SKM-1 treated with dmso at 0.1 percent for 144 hours (cell line): ENCODE results near the gene ANAPC1.
"Not testable (repeated sequence)": the region's sequence is repeated elsewhere in the genome, so short reads cannot be mapped to it uniquely, and the experiment has no call there.

Experiments
- DNase-seq: peaks from one replicate; lab custom pipeline; 2025; ENCODE audit not compliant: unreplicated experiment; lab: John Stamatoyannopoulos, UW

Gene ANAPC1

GRCh38 chr2:111904726-111905474, 20.9 kb upstream of the ANAPC1 start:
- no peak for DNase-seq

GRCh38 chr2:111903930-111904439, 20.0 kb upstream of the ANAPC1 start:
- DNase-seq = no peak

- DNase-seq = no peak
Measured at GRCh38 chr2:111903516-111903915, 19.5 kb upstream of the ANAPC1 start.

GRCh38 chr2:111900859-111901258, 16.9 kb upstream of the ANAPC1 start:
- peak; percentile 21 for DNase-seq

GRCh38 chr2:111898703-111899514, 14.9 kb upstream of the ANAPC1 start:
- no peak for DNase-seq

GRCh38 chr2:111897924-111898702, 14.1 kb upstream of the ANAPC1 start, which contains the start of gene MERTK:
Gene MERTK (plus strand): TSS chr2:111898607. CDS start chr2:111898736, 129 bp downstream.
- DNase-seq = peak; percentile 54

- DNase-seq = no peak
Measured at GRCh38 chr2:111897630-111897923, 13.6 kb upstream of the ANAPC1 start.

GRCh38 chr2:111896576-111896975, 12.6 kb upstream of the ANAPC1 start:
- DNase-seq = no peak

- DNase-seq = no peak
Measured at GRCh38 chr2:111896024-111896423, 12.0 kb upstream of the ANAPC1 start.

- DNase-seq = no peak
Measured at GRCh38 chr2:111884592-111884964, 585 bp upstream of the ANAPC1 start.

- not testable (repeated sequence) for DNase-seq
Measured at GRCh38 chr2:111872806-111873205, 11.2 kb downstream of the ANAPC1 start.

- DNase-seq = not testable (repeated sequence)
Measured at GRCh38 chr2:111865124-111865523, 18.9 kb downstream of the ANAPC1 start.

- DNase-seq = not testable (repeated sequence)
Measured at GRCh38 chr2:111860005-111860404, 24.0 kb downstream of the ANAPC1 start.

GRCh38 chr2:111852544-111852943, 31.4 kb downstream of the ANAPC1 start:
- not testable (repeated sequence) for DNase-seq

GRCh38 chr2:111850646-111851045, 33.3 kb downstream of the ANAPC1 start:
- DNase-seq = not testable (repeated sequence)

GRCh38 chr2:111839625-111840282, 44.2 kb downstream of the ANAPC1 start:
- DNase-seq = not testable (repeated sequence)

- DNase-seq = not testable (repeated sequence)
Measured at GRCh38 chr2:111838992-111839391, 45.0 kb downstream of the ANAPC1 start.

- DNase-seq = not testable (repeated sequence)
Measured at GRCh38 chr2:111834221-111834620, 49.8 kb downstream of the ANAPC1 start.

GRCh38 chr2:111830479-111830878, 53.5 kb downstream of the ANAPC1 start:
- not testable (repeated sequence) for DNase-seq

GRCh38 chr2:111828217-111828766, 55.7 kb downstream of the ANAPC1 start:
- not testable (repeated sequence) for DNase-seq
